HEK293 (cell line): ENCODE data around the gene IL1RAPL1.

Experiments
- CTCF ChIA-PET: fragments of 350-600 bp; formaldehyde crosslinking; extraction: SDS; loops from one replicate; lab custom pipeline; 2021; ENCODE audit warnings: antibody characterized with exemption; lab: Yijun Ruan, JAX
- POLR2A ChIA-PET: fragments of 300-600 bp; formaldehyde crosslinking; extraction: SDS; loops from one replicate; lab custom pipeline; 2020; ENCODE audit warnings: antibody characterized with exemption, inconsistent platforms; lab: Yijun Ruan, JAX
- H3K27ac ChIP-seq: fragments of 200-500 bp; sonication (Bioruptor generic); 2 replicates; pipeline ENCODE4 v1.5.1; 2014; ENCODE audit warnings: low read depth, low read length, control low read depth, inconsistent platforms; ENCODE audit errors: extremely low read depth
- H3K36me3 ChIP-seq, 2 experiments: fragments of 200-500 bp in 1 of 2; sonication (Bioruptor generic) in 1 of 2; 1 replicate in 1 of 2; 2 replicates in 1 of 2; pipeline ENCODE4 v1.5.1; 2014 to 2017; ENCODE audit warnings: inconsistent platforms in 2 of 2, low read length in 2 of 2; ENCODE audit not compliant: control insufficient read depth in 2 of 2, insufficient read depth in 1 of 2
- H3K4me1 ChIP-seq: fragments of 200-500 bp; sonication (Bioruptor generic); 2 replicates; pipeline ENCODE4 v1.5.1; 2014; ENCODE audit warnings: mild to moderate bottlenecking, low read length, inconsistent platforms; ENCODE audit not compliant: control insufficient read depth, insufficient read depth
- H3K4me3 ChIP-seq: 2 replicates; pipeline ENCODE4 v1.5.1; 2011; ENCODE audit warnings: low read depth, mild to moderate bottlenecking, control low read depth, low read length, moderate library complexity
- H3K9me3 ChIP-seq: fragments of 200-500 bp; sonication (Bioruptor generic); 2 replicates; pipeline ENCODE4 v1.5.1; 2014; ENCODE audit warnings: low read depth, low read length, inconsistent platforms; ENCODE audit not compliant: control insufficient read depth, insufficient read depth
- BCL11B ChIP-seq: fragments of 450-650 bp; formaldehyde crosslinking; IDR thresholded peaks from 2 replicates; pipeline ENCODE4 v1.5.1; 2016; ENCODE audit warnings: low read depth, missing biosample characterization, missing genetic modification characterization
- KLF10 ChIP-seq: fragments of 450-650 bp; IDR thresholded peaks from 2 replicates; pipeline ENCODE4 v1.5.1; 2018; ENCODE audit warnings: missing biosample characterization, mild to moderate bottlenecking, missing genetic modification characterization
- MZF1 ChIP-seq: fragments of 450-650 bp; formaldehyde crosslinking; IDR thresholded peaks from 2 replicates; pipeline ENCODE4 v1.5.1; 2017; ENCODE audit warnings: missing biosample characterization, missing genetic modification characterization, borderline replicate concordance
- REPIN1 ChIP-seq: fragments of 450-650 bp; formaldehyde crosslinking; IDR thresholded peaks from 2 replicates; pipeline ENCODE4 v1.5.1; 2017; ENCODE audit warnings: missing biosample characterization, missing genetic modification characterization, low read depth
- TSHZ1 ChIP-seq: fragments of 450-650 bp; formaldehyde crosslinking; IDR thresholded peaks from 2 replicates; pipeline ENCODE4 v1.5.1; 2016; ENCODE audit warnings: missing biosample characterization, missing genetic modification characterization, borderline replicate concordance
- ZNF112 ChIP-seq: fragments of 450-650 bp; formaldehyde crosslinking; IDR thresholded peaks from 2 replicates; pipeline ENCODE4 v1.5.0; 2017; ENCODE audit warnings: missing biosample characterization, missing genetic modification characterization
- ZNF148 ChIP-seq: fragments of 450-650 bp; formaldehyde crosslinking; IDR thresholded peaks from 2 replicates; pipeline ENCODE4 v1.5.0; 2017; ENCODE audit warnings: missing biosample characterization, missing genetic modification characterization, borderline replicate concordance
- ZNF239 ChIP-seq: fragments of 450-650 bp; formaldehyde crosslinking; IDR thresholded peaks from 2 replicates; pipeline ENCODE4 v1.5.1; 2016; ENCODE audit warnings: missing biosample characterization, missing genetic modification characterization
- ZNF248 ChIP-seq: fragments of 450-650 bp; formaldehyde crosslinking; IDR thresholded peaks from 2 replicates; pipeline ENCODE4 v1.5.1; 2017; ENCODE audit warnings: missing biosample characterization, missing genetic modification characterization
- ZNF274 ChIP-seq, 2 experiments: fragments of 200-500 bp in 1 of 2; fragments of 450-650 bp in 1 of 2; sonication (Bioruptor generic) in 1 of 2; formaldehyde crosslinking in 1 of 2; IDR thresholded peaks; 2 replicates each; pipeline versions ENCODE4 v1.5.1 to v1.6.1; 2014 to 2016; ENCODE audit warnings: borderline replicate concordance in 1 of 2, inconsistent platforms in 1 of 2, low read length in 1 of 2, missing biosample characterization in 1 of 2, missing genetic modification characterization in 1 of 2
- ZNF350 ChIP-seq: fragments of 450-650 bp; formaldehyde crosslinking; IDR thresholded peaks from 2 replicates; pipeline ENCODE4 v1.5.0; 2017; ENCODE audit warnings: missing biosample characterization, mild to moderate bottlenecking, missing genetic modification characterization
- ZNF37A ChIP-seq: fragments of 450-650 bp; IDR thresholded peaks from 2 replicates; pipeline ENCODE4 v1.5.1; 2018; ENCODE audit warnings: missing biosample characterization, missing genetic modification characterization
- ZNF394 ChIP-seq: fragments of 450-650 bp; formaldehyde crosslinking; IDR thresholded peaks from 2 replicates; pipeline ENCODE4 v1.5.1; 2016; ENCODE audit warnings: missing biosample characterization, missing genetic modification characterization, mild to moderate bottlenecking, moderate library complexity, borderline replicate concordance
- ZNF416 ChIP-seq: fragments of 450-650 bp; formaldehyde crosslinking; IDR thresholded peaks from 2 replicates; pipeline ENCODE4 v1.5.1; 2016; ENCODE audit warnings: missing biosample characterization, missing genetic modification characterization
- ZNF433 ChIP-seq: fragments of 450-650 bp; formaldehyde crosslinking; IDR thresholded peaks from 2 replicates; pipeline ENCODE4 v1.5.1; 2016; ENCODE audit warnings: missing biosample characterization, missing genetic modification characterization, low read depth
- ZNF549 ChIP-seq: fragments of 450-650 bp; IDR thresholded peaks from 2 replicates; pipeline ENCODE4 v1.5.1; 2018; ENCODE audit warnings: missing biosample characterization, missing genetic modification characterization, mild to moderate bottlenecking, inconsistent platforms, moderate library complexity
- ZNF629 ChIP-seq: fragments of 450-650 bp; formaldehyde crosslinking; IDR thresholded peaks from 2 replicates; pipeline ENCODE4 v1.5.1; 2017; ENCODE audit warnings: missing biosample characterization, missing genetic modification characterization
- ZNF701 ChIP-seq: fragments of 450-650 bp; formaldehyde crosslinking; IDR thresholded peaks from 2 replicates; pipeline ENCODE4 v1.5.1; 2016; ENCODE audit warnings: missing biosample characterization, missing genetic modification characterization
- ZNF776 ChIP-seq: fragments of 450-650 bp; formaldehyde crosslinking; IDR thresholded peaks from 2 replicates; pipeline ENCODE4 v1.5.0; 2017; ENCODE audit warnings: missing biosample characterization, missing genetic modification characterization, borderline replicate concordance
- ZNF830 ChIP-seq: fragments of 450-650 bp; IDR thresholded peaks from 2 replicates; pipeline ENCODE4 v1.5.0; 2018; ENCODE audit warnings: missing biosample characterization, missing genetic modification characterization, low read depth, mild to moderate bottlenecking, moderate library complexity
- TF ChIP-seq, protein P1 (sequence below): fragments of 450-650 bp; formaldehyde crosslinking; IDR thresholded peaks from 2 replicates; pipeline ENCODE4 v1.5.1; 2016; ENCODE audit warnings: missing biosample characterization, missing genetic modification characterization
- TF ChIP-seq, protein P2 (sequence below): fragments of 450-650 bp; formaldehyde crosslinking; IDR thresholded peaks from 2 replicates; pipeline ENCODE4 v1.5.1; 2016; ENCODE audit warnings: missing biosample characterization, missing genetic modification characterization
- TF ChIP-seq, protein P3 (sequence below): fragments of 450-650 bp; formaldehyde crosslinking; IDR thresholded peaks from 2 replicates; pipeline ENCODE4 v1.5.1; 2016; ENCODE audit warnings: missing biosample characterization, missing genetic modification characterization

IL1RAPL1 gene

GRCh38 chrX:29269390-29269789 lies 682.1 kb downstream of the IL1RAPL1 start:
- ChIA-PET CTCF (no interaction called here), POLR2A (no interaction called here)
- H3K27ac ChIP-seq: no peak overlapping the region
- H3K9me3 ChIP-seq: no peaks in the 10 kb centered on the region
- TF ChIP-seq ZNF239 (tag by site-specific recombination): no peak
- TF ChIP-seq, protein P1, sequence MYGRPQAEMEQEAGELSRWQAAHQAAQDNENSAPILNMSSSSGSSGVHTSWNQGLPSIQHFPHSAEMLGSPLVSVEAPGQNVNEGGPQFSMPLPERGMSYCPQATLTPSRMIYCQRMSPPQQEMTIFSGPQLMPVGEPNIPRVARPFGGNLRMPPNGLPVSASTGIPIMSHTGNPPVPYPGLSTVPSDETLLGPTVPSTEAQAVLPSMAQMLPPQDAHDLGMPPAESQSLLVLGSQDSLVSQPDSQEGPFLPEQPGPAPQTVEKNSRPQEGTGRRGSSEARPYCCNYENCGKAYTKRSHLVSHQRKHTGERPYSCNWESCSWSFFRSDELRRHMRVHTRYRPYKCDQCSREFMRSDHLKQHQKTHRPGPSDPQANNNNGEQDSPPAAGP (tag by site-specific recombination): no peak
- no peak for TF ChIP-seq ZNF274 (IDR thresholded peaks at IDR 0.05; ENCODE audit: low read length)
- no peak for TF ChIP-seq ZNF274 (tag by site-specific recombination; IDR thresholded peaks at IDR 0.05; ENCODE audit: borderline replicate concordance)
- no peak for TF ChIP-seq ZNF416
- TF ChIP-seq ZNF629 (tag by site-specific recombination): no peak
- no peak for TF ChIP-seq ZNF37A (tag by site-specific recombination)
- no peak for TF ChIP-seq ZNF549 (tag by site-specific recombination)
- TF ChIP-seq KLF10 (tag by site-specific recombination): no peak
- TF ChIP-seq, protein P2, sequence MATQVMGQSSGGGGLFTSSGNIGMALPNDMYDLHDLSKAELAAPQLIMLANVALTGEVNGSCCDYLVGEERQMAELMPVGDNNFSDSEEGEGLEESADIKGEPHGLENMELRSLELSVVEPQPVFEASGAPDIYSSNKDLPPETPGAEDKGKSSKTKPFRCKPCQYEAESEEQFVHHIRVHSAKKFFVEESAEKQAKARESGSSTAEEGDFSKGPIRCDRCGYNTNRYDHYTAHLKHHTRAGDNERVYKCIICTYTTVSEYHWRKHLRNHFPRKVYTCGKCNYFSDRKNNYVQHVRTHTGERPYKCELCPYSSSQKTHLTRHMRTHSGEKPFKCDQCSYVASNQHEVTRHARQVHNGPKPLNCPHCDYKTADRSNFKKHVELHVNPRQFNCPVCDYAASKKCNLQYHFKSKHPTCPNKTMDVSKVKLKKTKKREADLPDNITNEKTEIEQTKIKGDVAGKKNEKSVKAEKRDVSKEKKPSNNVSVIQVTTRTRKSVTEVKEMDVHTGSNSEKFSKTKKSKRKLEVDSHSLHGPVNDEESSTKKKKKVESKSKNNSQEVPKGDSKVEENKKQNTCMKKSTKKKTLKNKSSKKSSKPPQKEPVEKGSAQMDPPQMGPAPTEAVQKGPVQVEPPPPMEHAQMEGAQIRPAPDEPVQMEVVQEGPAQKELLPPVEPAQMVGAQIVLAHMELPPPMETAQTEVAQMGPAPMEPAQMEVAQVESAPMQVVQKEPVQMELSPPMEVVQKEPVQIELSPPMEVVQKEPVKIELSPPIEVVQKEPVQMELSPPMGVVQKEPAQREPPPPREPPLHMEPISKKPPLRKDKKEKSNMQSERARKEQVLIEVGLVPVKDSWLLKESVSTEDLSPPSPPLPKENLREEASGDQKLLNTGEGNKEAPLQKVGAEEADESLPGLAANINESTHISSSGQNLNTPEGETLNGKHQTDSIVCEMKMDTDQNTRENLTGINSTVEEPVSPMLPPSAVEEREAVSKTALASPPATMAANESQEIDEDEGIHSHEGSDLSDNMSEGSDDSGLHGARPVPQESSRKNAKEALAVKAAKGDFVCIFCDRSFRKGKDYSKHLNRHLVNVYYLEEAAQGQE: no peak
- TF ChIP-seq ZNF433 (tag by site-specific recombination): no peak
- TF ChIP-seq ZNF701 (tag by site-specific recombination): no peak
- no peak for TF ChIP-seq ZNF248 (tag by site-specific recombination)
- no peak for TF ChIP-seq ZNF394 (tag by site-specific recombination)
- no peak overlapping the region for H3K4me3 ChIP-seq
- H3K4me1 ChIP-seq: no peaks in the 10 kb centered on the region
- H3K36me3 ChIP-seq: no peaks in the 10 kb centered on the region

DNA sequence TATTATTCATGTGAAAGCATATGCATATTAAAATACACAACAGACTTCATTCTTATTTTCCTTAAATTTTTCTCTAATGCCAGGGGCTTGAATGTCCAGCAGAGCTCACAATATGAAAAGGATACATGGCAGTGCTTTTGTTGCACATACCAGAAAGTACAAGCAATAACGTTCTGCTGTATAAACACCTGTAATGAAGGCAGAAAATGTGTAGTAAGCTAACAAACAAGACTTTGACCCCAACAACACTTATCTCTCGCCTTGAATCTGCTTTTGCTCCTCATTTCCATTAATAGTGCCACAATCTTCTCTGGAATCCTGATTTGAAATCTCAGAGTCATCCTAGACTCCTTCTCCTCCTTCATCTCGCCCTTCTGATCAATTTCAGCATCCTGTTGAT lies 687.3 kb downstream of the IL1RAPL1 start:
- H3K4me3 ChIP-seq: no peak overlapping the region
- H3K4me1 ChIP-seq: no peaks in the 10 kb centered on the region
- no peaks in the 10 kb centered on the region for H3K36me3 ChIP-seq
- H3K27ac ChIP-seq: no peak overlapping the region
- CTCF ChIA-PET: no interaction called here
- POLR2A ChIA-PET: no interaction called here
- H3K9me3 ChIP-seq: no peaks in the 10 kb centered on the region
- TF ChIP-seq ZNF776 (tag by site-specific recombination) (no peak), MZF1 (tag by site-specific recombination) (no peak), ZNF148 (tag by site-specific recombination) (no peak), BCL11B (no peak), ZNF112 (no peak), ZNF830 (no peak), REPIN1 (no peak), TSHZ1 (tag by site-specific recombination) (no peak), ZNF350 (tag by site-specific recombination) (no peak)
- TF ChIP-seq, protein P3, sequence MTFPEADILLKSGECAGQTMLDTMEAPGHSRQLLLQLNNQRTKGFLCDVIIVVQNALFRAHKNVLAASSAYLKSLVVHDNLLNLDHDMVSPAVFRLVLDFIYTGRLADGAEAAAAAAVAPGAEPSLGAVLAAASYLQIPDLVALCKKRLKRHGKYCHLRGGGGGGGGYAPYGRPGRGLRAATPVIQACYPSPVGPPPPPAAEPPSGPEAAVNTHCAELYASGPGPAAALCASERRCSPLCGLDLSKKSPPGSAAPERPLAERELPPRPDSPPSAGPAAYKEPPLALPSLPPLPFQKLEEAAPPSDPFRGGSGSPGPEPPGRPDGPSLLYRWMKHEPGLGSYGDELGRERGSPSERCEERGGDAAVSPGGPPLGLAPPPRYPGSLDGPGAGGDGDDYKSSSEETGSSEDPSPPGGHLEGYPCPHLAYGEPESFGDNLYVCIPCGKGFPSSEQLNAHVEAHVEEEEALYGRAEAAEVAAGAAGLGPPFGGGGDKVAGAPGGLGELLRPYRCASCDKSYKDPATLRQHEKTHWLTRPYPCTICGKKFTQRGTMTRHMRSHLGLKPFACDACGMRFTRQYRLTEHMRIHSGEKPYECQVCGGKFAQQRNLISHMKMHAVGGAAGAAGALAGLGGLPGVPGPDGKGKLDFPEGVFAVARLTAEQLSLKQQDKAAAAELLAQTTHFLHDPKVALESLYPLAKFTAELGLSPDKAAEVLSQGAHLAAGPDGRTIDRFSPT (tag by site-specific recombination): no peak
